Amygdala (tissue), 56 donors: ENCODE data around the gene OSBPL1A.
"Not testable (repeated sequence)": the region's sequence is repeated elsewhere in the genome, so short reads cannot be mapped to it uniquely, and the experiment has no call there.

Experiments
- DNase-seq, 56 donors: peaks; one replicate each; lab custom pipeline; 2025; lab: John Stamatoyannopoulos, UW

The OSBPL1A gene

GRCh38 chr18:24400587-24400986, 3.0 kb upstream of the OSBPL1A start:
- DNase-seq = no peak

DNA sequence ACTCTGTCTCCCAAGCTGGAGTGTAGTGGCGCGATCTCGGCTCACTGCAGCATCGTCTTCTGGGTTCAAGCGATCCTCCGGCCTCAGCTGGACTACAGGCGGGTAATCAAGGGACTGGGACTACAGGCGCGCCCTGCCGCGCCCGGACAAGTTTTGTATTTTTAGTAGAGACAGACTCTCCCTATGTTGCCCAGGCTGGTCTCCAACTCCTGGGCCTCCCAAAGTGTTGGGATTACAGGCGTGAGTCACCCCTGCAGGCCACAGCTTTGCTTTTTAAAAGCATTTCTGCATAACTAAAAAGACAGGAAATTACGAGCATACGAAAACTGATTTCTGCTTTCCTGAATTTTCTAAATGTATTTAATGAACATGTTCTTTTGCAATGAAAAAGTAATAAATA, 916 bp upstream of the OSBPL1A start:
- no peak for DNase-seq

- DNase-seq = peak; percentile 32 to 93 (median 72)
Observed at GRCh38 chr18:24397131-24397693, 412 bp downstream of the OSBPL1A start.

DNA sequence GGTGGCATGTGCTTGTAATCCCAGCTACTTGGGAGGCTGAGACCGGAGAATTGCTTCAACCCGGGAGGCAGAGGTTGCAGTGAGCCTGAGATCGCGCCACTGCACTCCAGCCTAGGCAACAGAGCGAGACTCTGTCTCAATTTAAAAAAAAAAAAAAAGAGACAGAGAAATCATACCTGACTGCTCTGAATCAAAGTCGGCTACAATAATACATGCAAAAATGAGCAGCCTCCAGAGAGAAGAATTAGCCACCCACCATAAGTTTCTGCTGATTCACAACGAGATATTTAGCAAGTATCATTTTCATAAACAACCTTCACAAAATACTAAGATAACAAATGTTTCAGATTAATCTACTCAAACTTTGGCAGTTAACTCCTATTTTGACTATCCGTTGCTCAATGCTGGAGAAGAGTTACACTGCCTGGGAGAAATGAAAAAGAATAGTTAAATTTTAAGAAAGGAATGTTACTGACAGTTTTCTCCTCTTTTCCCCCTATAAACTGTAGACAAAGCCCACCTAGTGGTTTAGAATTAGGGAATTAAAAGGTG, 1.5 kb downstream of the OSBPL1A start:
- DNase-seq = no peak

DNA sequence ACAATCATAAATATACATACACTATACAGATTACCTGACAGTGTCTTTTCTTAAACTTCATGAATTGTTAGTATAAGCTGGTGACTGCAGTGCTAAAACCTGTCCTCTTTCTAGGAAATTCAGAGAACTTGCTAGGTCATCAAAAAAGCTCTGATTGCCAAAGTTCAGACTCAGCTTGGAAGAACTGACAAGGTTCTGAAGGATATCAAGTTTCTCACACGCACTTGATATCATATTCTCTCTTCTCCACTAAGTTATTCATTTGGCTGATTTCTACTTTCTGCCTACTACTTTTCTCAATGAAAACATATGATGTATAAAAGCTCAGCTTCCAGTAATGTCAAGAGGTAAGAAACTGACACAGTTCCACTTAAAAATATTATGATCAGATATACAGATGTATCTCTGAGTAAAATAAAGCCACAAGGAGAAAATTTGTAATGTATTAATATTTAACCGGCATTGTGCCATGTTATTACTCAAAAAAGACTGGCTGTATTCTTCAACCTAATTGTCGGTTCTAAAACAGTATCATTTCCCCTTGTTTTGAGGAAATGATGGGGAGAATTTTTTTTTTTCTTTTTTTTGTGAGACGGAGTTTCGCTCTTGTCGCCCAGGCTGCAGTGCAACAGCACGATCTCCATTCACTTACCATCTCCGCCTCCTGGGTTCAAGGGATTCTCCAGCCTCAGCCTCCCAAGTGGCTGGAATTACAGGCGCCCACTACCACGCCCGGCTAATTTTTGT, 2.4 kb downstream of the OSBPL1A start:
- no peak for DNase-seq

- DNase-seq = no peak
Observed at GRCh38 chr18:24388957-24389356, 8.7 kb downstream of the OSBPL1A start.

GRCh38 chr18:24386681-24387080, 10.9 kb downstream of the OSBPL1A start:
- DNase-seq = no peak

DNA sequence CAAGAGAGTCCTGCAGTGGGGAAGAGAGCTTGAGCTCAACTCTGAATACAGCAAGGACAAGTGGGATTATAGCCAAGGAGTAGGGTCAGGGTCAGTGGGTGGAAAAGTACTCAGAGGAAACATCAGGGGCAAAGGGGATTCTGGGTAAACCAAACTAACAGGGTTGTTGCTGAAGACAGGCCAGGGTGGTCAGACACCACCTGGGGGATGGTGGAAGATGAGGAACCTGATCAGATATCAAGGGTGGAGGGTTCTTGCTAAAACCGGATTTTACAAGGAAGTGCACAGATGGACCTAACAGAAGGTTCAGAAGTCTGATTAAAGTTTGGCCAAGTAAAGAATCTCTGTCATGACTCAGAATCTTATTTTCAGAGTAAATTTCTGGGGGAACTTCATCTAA, 16.5 kb downstream of the OSBPL1A start:
- DNase-seq = no peak

DNA sequence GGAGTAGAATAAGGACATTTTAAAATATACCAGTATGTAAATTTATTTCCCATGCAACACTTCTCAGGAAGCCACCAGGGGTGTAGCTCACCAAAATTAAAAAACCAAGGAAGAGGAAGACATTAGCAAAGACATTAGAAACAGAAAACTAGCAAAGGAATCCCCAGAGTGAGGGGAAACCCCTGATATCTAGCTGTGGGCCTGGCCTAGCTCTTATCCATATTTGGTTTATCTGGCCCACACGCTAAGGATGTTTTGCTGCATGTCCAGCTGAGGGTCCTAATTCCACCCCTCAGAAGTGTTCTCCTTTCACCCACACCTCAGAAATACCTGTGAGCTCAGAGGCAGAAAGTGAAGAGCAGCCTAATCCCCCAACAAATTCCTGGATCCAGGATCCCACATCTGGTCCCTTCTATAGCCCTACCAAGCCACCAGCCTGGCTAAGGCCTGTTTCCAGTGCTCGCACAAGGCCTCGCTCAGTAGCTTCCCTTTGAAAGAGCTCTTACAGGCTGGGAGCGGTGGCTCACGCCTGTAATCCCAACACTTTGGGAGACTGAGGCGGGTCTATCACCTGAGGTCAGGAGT, 17.4 kb downstream of the OSBPL1A start:
- no peak for DNase-seq

DNA sequence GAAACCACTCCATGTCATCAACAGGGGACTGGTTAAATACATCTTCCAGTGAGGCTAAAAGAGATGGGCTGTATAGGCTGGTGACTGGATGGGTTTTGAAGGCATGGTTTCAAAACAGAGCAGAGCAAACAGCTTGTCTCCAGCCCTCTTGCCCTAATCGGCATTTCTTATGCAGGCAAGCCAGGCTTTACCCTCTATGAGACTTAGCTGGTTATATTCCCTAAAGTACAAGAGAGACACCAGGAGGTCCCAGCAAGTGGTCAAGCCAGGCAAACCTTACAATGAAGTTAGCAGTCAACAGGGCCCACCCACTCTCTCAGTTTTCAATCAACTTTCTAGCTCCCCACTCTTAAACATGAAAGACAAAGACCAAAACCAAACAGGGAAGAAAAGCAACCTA, 19.0 kb downstream of the OSBPL1A start:
- no peak for DNase-seq

DNA sequence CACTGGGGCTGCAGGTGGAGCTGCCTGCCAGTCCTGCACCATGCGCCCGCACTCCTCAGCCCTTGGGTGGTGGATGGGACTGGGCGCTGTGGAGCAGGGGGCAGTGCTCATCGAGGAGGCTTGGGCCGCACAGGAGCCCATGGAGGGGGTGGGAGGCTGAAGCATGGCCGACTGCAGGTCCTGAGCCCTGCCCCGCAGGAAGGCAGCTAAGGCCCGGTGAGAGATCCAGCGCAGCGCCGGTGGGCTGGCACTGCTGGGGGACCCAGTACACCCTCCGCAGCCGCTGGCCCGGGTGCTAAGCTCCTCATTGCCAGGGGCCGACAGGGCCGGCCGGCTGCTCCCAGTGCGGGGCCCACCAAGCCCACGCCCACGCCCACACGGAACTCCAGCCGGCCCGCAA, 21.1 kb downstream of the OSBPL1A start:
- DNase-seq = not testable (repeated sequence)

- no peak for DNase-seq
Observed at GRCh38 chr18:24373328-24373727, 24.3 kb downstream of the OSBPL1A start.

DNA sequence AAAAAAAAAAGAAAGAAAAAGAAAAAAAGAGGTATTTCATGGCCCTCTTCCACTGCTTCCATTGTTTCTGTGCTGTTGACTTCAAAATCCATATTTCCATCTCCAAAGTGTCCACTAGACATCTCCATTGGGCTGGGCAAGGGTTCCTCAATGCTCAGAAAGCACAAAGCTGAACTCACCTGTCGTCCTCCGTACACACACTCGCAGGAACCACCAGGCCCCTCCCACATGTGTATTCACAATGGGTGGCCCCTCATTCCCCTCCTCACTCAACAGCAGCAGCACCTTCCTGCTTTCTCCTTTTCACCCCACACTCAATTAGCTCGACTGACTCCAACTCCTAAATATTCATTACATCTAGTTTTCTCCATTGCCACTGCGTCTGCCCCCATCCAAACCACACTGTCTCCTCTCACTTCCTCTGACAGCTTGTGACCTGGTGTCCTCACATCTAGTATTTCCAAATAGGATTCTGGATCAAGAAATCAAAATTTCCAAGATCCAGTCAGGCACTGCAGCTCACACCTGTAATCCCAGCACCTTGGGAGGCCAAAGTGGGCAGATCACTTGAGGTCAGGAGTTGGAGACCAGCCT, 25.2 kb downstream of the OSBPL1A start:
- no peak for DNase-seq

DNA sequence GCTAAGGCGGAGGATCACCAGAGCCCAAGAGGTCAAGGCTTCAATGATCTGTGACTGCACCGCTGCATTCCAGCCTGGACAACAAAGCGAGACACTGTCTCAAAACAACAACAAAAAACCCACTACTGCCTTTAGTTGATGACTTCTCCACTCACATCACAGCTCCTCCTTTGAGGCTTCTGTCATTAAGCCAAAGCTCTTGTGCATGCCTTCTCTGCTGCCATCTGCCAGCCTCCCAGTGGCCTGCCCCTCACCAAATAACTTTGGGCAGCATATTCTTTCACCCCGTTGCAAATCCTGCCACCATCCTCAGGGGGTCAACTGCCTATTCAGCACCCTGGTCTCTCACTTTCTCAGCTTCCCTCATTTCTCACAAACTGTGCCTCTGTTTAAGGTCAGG, 27.5 kb downstream of the OSBPL1A start:
- no peak for DNase-seq

DNA sequence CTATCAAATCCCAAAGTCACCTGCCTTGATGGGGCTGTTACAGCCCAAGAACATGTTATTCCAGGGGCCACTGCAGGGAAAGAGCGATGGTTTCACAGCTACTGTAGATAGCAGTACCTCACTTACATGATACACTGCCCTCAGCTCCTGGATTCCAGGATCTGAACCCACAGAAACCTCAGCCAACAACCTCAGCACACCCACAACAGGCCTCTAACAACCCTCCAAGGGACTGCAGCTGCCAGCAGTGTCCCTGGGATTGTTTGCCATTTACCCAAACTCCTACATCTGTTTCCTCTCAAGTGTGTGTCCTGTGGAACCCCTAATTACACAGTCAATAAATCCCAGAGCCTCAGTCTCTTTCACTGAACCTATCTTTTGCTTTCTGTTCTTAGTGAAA, 28.2 kb downstream of the OSBPL1A start:
- DNase-seq = no peak

GRCh38 chr18:24368749-24369148, 28.9 kb downstream of the OSBPL1A start:
- DNase-seq = no peak

- DNase-seq = no peak
Observed at GRCh38 chr18:24366328-24366727, 31.3 kb downstream of the OSBPL1A start.

DNA sequence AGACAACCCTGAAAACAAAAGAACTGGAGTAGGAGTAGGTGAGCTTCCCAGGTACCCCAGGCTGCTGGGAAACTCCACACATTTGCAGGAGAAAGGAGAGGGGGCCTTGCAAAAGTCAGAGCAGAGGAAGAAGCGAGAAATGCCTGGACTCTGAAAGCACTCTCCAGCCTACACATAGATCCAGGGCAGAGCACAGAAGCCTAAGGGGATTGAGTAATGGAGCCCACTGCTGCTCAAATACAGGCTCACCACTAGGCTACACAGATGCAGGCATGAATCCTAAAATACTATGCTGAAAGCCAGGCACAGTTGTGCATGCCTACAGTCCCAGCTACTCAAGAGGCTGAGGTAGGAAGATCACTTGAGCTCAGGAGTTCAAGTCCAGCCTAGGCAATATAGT, 33.4 kb downstream of the OSBPL1A start:
- no peak for DNase-seq

- no peak for DNase-seq
Observed at GRCh38 chr18:24362757-24363156, 34.9 kb downstream of the OSBPL1A start.

DNA sequence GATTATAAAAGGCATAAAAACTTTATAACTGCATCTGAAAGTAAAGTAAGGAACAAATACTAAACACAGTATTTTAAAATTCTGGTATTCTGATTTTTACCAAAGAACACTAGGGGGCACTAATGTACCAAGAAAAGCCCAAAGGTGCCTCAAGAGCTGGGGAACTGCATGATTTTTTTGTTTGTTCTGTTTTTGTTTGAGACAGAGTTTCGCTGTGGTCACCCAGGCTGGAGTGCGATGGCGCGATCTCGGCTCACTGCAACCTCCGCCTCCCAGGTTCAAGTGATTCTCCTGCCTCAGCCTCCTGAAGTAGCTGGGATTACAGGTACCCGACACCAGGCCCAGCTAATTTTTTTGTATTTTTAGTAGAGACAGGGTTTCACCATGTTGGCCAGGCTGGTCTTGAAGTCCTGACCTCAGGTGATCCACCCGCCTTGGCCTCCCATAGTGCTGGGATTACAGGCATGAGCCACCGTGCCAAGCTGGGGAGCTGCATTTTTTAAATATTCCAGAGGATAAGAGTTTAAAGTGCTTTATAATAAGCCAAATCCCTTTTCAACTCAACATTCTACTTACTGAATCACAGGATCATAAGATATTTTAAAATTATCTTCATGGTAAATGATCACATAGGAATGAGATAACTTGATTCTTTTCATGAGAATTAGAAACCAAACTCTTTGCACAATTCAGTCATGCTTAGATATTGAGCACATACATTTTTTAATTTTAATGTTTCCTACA, 37.7 kb downstream of the OSBPL1A start:
- peak in 11 of 56 donors; percentile 4 to 68 (median 19) for DNase-seq

GRCh38 chr18:24354278-24354677, 43.3 kb downstream of the OSBPL1A start:
- DNase-seq = no peak
